HepG2 (cell line): ENCODE data around the gene CRAMP1. TPM values are rescaled to one million over a fixed set of nuclear protein-coding genes. Genes with fewer than 3 reads are reported as not detected.

ENCODE experiments used
- ATAC-seq: fragments of 200-7000 bp; cut with Tn5 transposase; 3 replicates; pipeline ENCODE4 v1.9.1; 2020; ENCODE audit warnings: mild to moderate bottlenecking, moderate library complexity
- BruUV-seq: library from RNA; stranded (reverse); fragments of 400-500 nt; replicated peaks from 2 replicates; lab custom pipeline; 2021; lab: Mats Ljungman, UMichigan
- CTCF ChIA-PET: fragments of 300-600 bp; formaldehyde crosslinking; extraction: SDS; loops from one replicate; lab custom pipeline; 2021; ENCODE audit warnings: low total read pairs, inconsistent platforms, low intra/inter-chr PET ratio; lab: Yijun Ruan, JAX
- POLR2A ChIA-PET: fragments of 350-600 bp; sonication (Branson Sonifier 250); formaldehyde crosslinking; loops from one replicate; lab custom pipeline; 2020; ENCODE audit warnings: antibody characterized with exemption, inconsistent platforms; lab: Yijun Ruan, JAX
- DNase-seq: peaks from one replicate; pipeline ENCODE4 v3.0.0-alpha.2; 2015; ENCODE audit warnings: low spot score
- FAIRE-seq: peaks from 3 replicates; lab custom pipeline; 2011; peaks lifted over from hg19 to GRCh38; lab: Jason Lieb, UNC
- H2AFZ ChIP-seq: one replicate; pipeline ENCODE4 v1.6.1; 2011; ENCODE audit warnings: low read length, inconsistent platforms
- H3K27ac ChIP-seq: fragments of 300-600 bp; 3 replicates; pipeline ENCODE4 v1.8.0; 2011; ENCODE audit warnings: mixed run types, mild to moderate bottlenecking, mixed read lengths, low read length, inconsistent platforms; ENCODE audit not compliant: insufficient read depth; ENCODE audit errors: extremely low read length
- H3K27me3 ChIP-seq, 2 experiments: fragments of 200-600 bp in 1 of 2; 2 replicates in 1 of 2; 3 replicates in 1 of 2; pipeline versions ENCODE4 v1.6.0 to v1.8.0; 2011; ENCODE audit warnings: low read length in 2 of 2, mild to moderate bottlenecking in 2 of 2, moderate library complexity in 2 of 2, inconsistent platforms in 1 of 2; ENCODE audit not compliant: insufficient read depth in 2 of 2, control insufficient read depth in 1 of 2
- H3K36me3 ChIP-seq, 2 experiments: fragments of 200-600 bp in 1 of 2; replicated peaks in 1 of 2; 2 replicates in 1 of 2; 3 replicates in 1 of 2; pipeline versions ENCODE4 v1.5.1 to v1.8.0; 2011; ENCODE audit warnings: low read length in 2 of 2, inconsistent platforms in 1 of 2; ENCODE audit not compliant: insufficient read depth in 2 of 2, control insufficient read depth in 1 of 2
- H3K4me1 ChIP-seq: 2 replicates; pipeline ENCODE4 v1.5.1; 2012; ENCODE audit warnings: low read length, inconsistent platforms; ENCODE audit not compliant: insufficient read depth
- H3K4me2 ChIP-seq: 2 replicates; pipeline ENCODE4 v1.6.0; 2011; ENCODE audit warnings: low read depth, low read length, inconsistent platforms
- H3K4me3 ChIP-seq, 3 experiments: fragments of 200-600 bp in 1 of 3; sonication (generic), shearing (Covaris generic) in 1 of 3; replicated peaks in 1 of 3; 2 replicates each; pipeline ENCODE4 v1.5.1; 2011 to 2016; ENCODE audit warnings: low read length in 3 of 3, inconsistent platforms in 2 of 3, low read depth in 2 of 3, mild to moderate bottlenecking in 2 of 3, control low read depth in 1 of 3, mixed read lengths in 1 of 3; ENCODE audit not compliant: insufficient read depth in 1 of 3
- H3K79me2 ChIP-seq: one replicate; pipeline ENCODE4 v1.6.1; 2011; ENCODE audit warnings: low read length, inconsistent platforms; ENCODE audit not compliant: insufficient read depth
- H3K9ac ChIP-seq: 2 replicates; pipeline ENCODE4 v1.6.0; 2011; ENCODE audit warnings: mild to moderate bottlenecking, low read depth, low read length, inconsistent platforms; ENCODE audit not compliant: insufficient read depth
- H3K9me3 ChIP-seq: 2 replicates; pipeline ENCODE4 v1.5.1; 2012; ENCODE audit warnings: mild to moderate bottlenecking, low read length
- H4K20me1 ChIP-seq: 2 replicates; pipeline ENCODE4 v1.6.0; 2011; ENCODE audit warnings: inconsistent platforms, mild to moderate bottlenecking, low read length, moderate library complexity; ENCODE audit not compliant: insufficient read depth
- CHD4 ChIP-seq: fragments of 200-600 bp; sonication (generic); IDR thresholded peaks from 2 replicates; pipeline ENCODE4 v1.7.0; 2017; ENCODE audit warnings: mild to moderate bottlenecking, low read length, borderline replicate concordance
- FOXP1 ChIP-seq, 2 experiments: fragments of 450-650 bp in 1 of 2; IDR thresholded peaks; 2 replicates each; pipeline ENCODE4 v1.6.1; 2017 to 2018; ENCODE audit warnings: antibody characterized with exemption in 1 of 2
- MYC ChIP-seq: sonication (generic); formaldehyde crosslinking; IDR thresholded peaks from 2 replicates; pipeline ENCODE4 v1.9.0; 2021; ENCODE audit warnings: missing genetic modification reagents, borderline replicate concordance
- MZF1 ChIP-seq: sonication (generic); formaldehyde crosslinking; IDR thresholded peaks from 2 replicates; pipeline ENCODE4 v1.8.1; 2023; ENCODE audit warnings: mild to moderate bottlenecking, missing genetic modification reagents, borderline replicate concordance
- SIN3A ChIP-seq: IDR thresholded peaks from 2 replicates; pipeline ENCODE4 v1.6.1; 2011; ENCODE audit warnings: low read depth, mild to moderate bottlenecking, control low read depth, low read length, borderline replicate concordance
- TFDP2 ChIP-seq: sonication (generic); formaldehyde crosslinking; IDR thresholded peaks from 2 replicates; pipeline ENCODE4 v1.4.0; 2020; ENCODE audit warnings: missing genetic modification reagents
- ZNF501 ChIP-seq: sonication (generic); formaldehyde crosslinking; IDR thresholded peaks from 2 replicates; pipeline ENCODE4 v1.5.1; 2020; ENCODE audit warnings: mild to moderate bottlenecking, moderate library complexity, missing genetic modification reagents
- ZNF512 ChIP-seq: sonication (generic); formaldehyde crosslinking; IDR thresholded peaks from 2 replicates; pipeline ENCODE4 v1.4.0; 2020; ENCODE audit warnings: mild to moderate bottlenecking, missing genetic modification reagents
- ZNF75D ChIP-seq: sonication (generic); formaldehyde crosslinking; IDR thresholded peaks from 2 replicates; pipeline ENCODE4 v1.8.1; 2023; ENCODE audit warnings: missing genetic modification reagents, mild to moderate bottlenecking, borderline replicate concordance
- ZNF792 ChIP-seq: IDR thresholded peaks from 2 replicates; pipeline ENCODE4 v1.6.1; 2016
- WGBS: methylation state at CpG from one replicate; pipeline ENCODE4 v1.1.6; 2017; ENCODE audit warnings: low lambda C conversion rate; 5-methylcytosine and 5-hydroxymethylcytosine counted together
- in situ Hi-C: cut with HindIII; loops from 2 replicates; pipeline ENCODE4 v1.10.0; 2017; ENCODE audit warnings: low pct_unique_long_range_greater_than_20kb; ENCODE audit not compliant: extremely low pct_ligation_motif_present
- intact Hi-C: fragments of 100-400 bp; cut with micrococcal nuclease; formaldehyde crosslinking; loops from one replicate; pipeline ENCODE4 v1.10.0; 2022; ENCODE audit not compliant: unreplicated experiment
- polyA plus RNA-seq, 8 experiments: library from polyadenylated mRNA; depleted of rRNA in 3 of 8; stranded (reverse) in 7 of 8; unstranded in 1 of 8; fragments of >200 nt; fragmentation: Illumina TruSeq in 4 of 8; extraction: Trizol in 4 of 8; gene quantifications; 2 replicates each; pipeline versions ENCODE4 v1.2.1 to v1.2.3, GENCODE V29; 2011 to 2016; ENCODE audit warnings: low read depth in 4 of 8, missing spikeins in 1 of 8, mixed read lengths in 1 of 8; ENCODE audit not compliant: insufficient read depth in 1 of 8
- total RNA-seq, 5 experiments: library from RNA; depleted of rRNA; stranded (reverse); fragments of >200 nt; fragmentation: Illumina TruSeq; extraction: Trizol; gene quantifications; 2 replicates each; pipeline ENCODE4 v1.2.3, GENCODE V29; 2016; ENCODE audit warnings: low read depth in 1 of 5
- TF ChIP-seq, protein P1 (sequence below): sonication (generic); formaldehyde crosslinking; IDR thresholded peaks from 2 replicates; pipeline ENCODE4 v1.5.1; 2020; ENCODE audit warnings: missing genetic modification reagents, mild to moderate bottlenecking, borderline replicate concordance
- TF ChIP-seq, protein P2 (sequence below): sonication (generic); formaldehyde crosslinking; IDR thresholded peaks from 2 replicates; pipeline ENCODE4 v1.4.0; 2020; ENCODE audit warnings: missing genetic modification reagents, borderline replicate concordance

Gene CRAMP1
- total and polyA plus RNA-seq, 2 of the 13 experiments (the other 11 are each of a cell fraction or from before 2014, with no cell fraction given), result 6.8 to 9.7 TPM

DNA sequence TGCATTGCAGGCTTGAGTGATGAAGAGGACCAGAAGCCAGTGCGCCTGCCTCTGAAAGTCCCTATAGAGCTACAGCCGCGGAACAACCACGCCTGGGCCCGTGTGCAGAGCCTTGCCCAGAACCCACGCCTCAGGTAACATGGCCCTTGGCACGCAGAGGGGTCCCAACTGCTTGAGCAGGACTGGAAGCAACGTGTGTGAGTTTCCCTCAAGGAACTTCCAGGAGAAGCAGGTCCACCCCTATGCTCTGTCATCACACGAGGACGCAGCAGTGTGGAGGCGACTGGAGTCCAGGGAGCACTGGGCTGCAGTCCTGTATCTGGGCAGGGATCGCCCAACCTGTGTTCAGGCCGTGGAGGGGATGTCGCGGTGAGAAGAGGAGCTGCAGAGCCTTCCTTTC lies 40.9 kb downstream of the CRAMP1 start:
- intact Hi-C loops, result no loop called here
- Histone ChIP-seq H3K4me1 (no peaks in the 10 kb centered on the region), H3K79me2 (no peaks in the 10 kb centered on the region), H3K9me3 (no peaks in the 10 kb centered on the region), H3K27ac (no peak overlapping the region), H3K4me2 (no peak overlapping the region), H3K4me3 (no peak overlapping the region), H3K36me3 (peaks cover 23 to 56% of the 10 kb centered on the region in 2 experiments; a peak in 4 of 5 replicates), H4K20me1 (peaks cover 5% of the 10 kb centered on the region; the same call in 1 of the 2 replicates), H2AFZ (no peak overlapping the region), H3K9ac (no peak overlapping the region), H3K27me3 (no peaks in the 10 kb centered on the region)
- no TSS peak for BruUV-seq
- FAIRE-seq, result no peak
- no peak for DNase-seq
- ATAC-seq, result no peak
- WGBS, result 97% methylated on average over 13 of the region's 15 CpGs
- in situ Hi-C loops, result no loop called here
- POLR2A ChIA-PET, result no interaction called here
- CTCF ChIA-PET, result no interaction called here
- TF ChIP-seq MZF1, result no peak
- TF ChIP-seq SIN3A, result no peak
- no peak for TF ChIP-seq ZNF792
- TF ChIP-seq FOXP1 (IDR thresholded peaks at IDR 0.05), result no peak
- no peak for TF ChIP-seq FOXP1 (CRISPR knock-in tag; IDR thresholded peaks at IDR 0.05)
- TF ChIP-seq, protein P1, sequence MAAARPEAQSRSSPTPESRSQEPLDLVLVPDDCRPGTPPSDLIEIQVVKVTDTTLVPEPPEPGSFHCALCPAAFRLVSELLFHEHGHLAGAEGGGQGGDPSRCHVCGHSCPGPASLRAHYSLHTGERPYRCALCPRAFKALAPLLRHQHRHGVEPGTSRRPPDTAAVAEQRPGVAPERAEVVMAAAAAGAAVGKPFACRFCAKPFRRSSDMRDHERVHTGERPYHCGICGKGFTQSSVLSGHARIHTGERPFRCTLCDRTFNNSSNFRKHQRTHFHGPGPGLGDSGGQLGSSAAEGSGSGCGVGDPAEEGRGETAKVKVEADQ (CRISPR knock-in tag), result no peak
- TF ChIP-seq ZNF75D (CRISPR knock-in tag), result no peak
- TF ChIP-seq ZNF512 (CRISPR knock-in tag), result no peak
- TF ChIP-seq MYC (CRISPR knock-in tag), result no peak
- TF ChIP-seq ZNF501 (CRISPR knock-in tag), result no peak
- TF ChIP-seq TFDP2, result no peak
- TF ChIP-seq CHD4, result no peak
- TF ChIP-seq, protein P2, sequence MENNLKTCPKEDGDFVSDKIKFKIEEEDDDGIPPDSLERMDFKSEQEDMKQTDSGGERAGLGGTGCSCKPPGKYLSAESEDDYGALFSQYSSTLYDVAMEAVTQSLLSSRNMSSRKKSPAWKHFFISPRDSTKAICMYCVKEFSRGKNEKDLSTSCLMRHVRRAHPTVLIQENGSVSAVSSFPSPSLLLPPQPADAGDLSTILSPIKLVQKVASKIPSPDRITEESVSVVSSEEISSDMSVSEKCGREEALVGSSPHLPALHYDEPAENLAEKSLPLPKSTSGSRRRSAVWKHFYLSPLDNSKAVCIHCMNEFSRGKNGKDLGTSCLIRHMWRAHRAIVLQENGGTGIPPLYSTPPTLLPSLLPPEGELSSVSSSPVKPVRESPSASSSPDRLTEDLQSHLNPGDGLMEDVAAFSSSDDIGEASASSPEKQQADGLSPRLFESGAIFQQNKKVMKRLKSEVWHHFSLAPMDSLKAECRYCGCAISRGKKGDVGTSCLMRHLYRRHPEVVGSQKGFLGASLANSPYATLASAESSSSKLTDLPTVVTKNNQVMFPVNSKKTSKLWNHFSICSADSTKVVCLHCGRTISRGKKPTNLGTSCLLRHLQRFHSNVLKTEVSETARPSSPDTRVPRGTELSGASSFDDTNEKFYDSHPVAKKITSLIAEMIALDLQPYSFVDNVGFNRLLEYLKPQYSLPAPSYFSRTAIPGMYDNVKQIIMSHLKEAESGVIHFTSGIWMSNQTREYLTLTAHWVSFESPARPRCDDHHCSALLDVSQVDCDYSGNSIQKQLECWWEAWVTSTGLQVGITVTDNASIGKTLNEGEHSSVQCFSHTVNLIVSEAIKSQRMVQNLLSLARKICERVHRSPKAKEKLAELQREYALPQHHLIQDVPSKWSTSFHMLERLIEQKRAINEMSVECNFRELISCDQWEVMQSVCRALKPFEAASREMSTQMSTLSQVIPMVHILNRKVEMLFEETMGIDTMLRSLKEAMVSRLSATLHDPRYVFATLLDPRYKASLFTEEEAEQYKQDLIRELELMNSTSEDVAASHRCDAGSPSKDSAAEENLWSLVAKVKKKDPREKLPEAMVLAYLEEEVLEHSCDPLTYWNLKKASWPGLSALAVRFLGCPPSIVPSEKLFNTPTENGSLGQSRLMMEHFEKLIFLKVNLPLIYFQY (CRISPR knock-in tag), result no peak
